NCI-H2227 treated with DMSO at 0.1 percent for 48 hours (cell line): ENCODE results near the gene LSG1.

Source experiments
- DNase-seq: peaks from one replicate; lab custom pipeline; 2025; lab: John Stamatoyannopoulos, UW

The LSG1 gene

GRCh38 chr3:194671900-194672808, at the start of gene LSG1:
Gene LSG1, minus strand, starts transcription at chr3:194672191. Its CDS starts 29 bp downstream, at chr3:194672162.
- peak; percentile 98 for DNase-seq

GRCh38 chr3:194720048-194720447, 48.1 kb upstream of the LSG1 start:
- no peak for DNase-seq

GRCh38 chr3:194718079-194718478, 46.1 kb upstream of the LSG1 start:
- no peak for DNase-seq

- DNase-seq: no peak
Observed at GRCh38 chr3:194715022-194715800, 43.2 kb upstream of the LSG1 start.

GRCh38 chr3:194714564-194714963, 42.6 kb upstream of the LSG1 start:
- DNase-seq: no peak

- DNase-seq: no peak
Observed at GRCh38 chr3:194714137-194714455, 42.1 kb upstream of the LSG1 start.

GRCh38 chr3:194713299-194714136, 41.5 kb upstream of the LSG1 start:
- no peak for DNase-seq

- no peak for DNase-seq
Observed at GRCh38 chr3:194711913-194712312, 39.9 kb upstream of the LSG1 start.

- DNase-seq: no peak
Observed at GRCh38 chr3:194711286-194711685, 39.3 kb upstream of the LSG1 start.

- no peak for DNase-seq
Observed at GRCh38 chr3:194707147-194707540, 35.2 kb upstream of the LSG1 start.

GRCh38 chr3:194705761-194706160, 33.8 kb upstream of the LSG1 start:
- DNase-seq: no peak

- no peak for DNase-seq
Observed at GRCh38 chr3:194705227-194705626, 33.2 kb upstream of the LSG1 start.

GRCh38 chr3:194702545-194702944, 30.6 kb upstream of the LSG1 start:
- peak; percentile 54 for DNase-seq

GRCh38 chr3:194696702-194697101, 24.7 kb upstream of the LSG1 start:
- no peak for DNase-seq

GRCh38 chr3:194691481-194692283, 19.7 kb upstream of the LSG1 start:
- DNase-seq: no peak

- DNase-seq: no peak
Observed at GRCh38 chr3:194690501-194691372, 18.7 kb upstream of the LSG1 start.

GRCh38 chr3:194689493-194689944, 17.5 kb upstream of the LSG1 start:
- DNase-seq: no peak

GRCh38 chr3:194688946-194689345, 17.0 kb upstream of the LSG1 start:
- no peak for DNase-seq

GRCh38 chr3:194688200-194688740, 16.3 kb upstream of the LSG1 start:
- no peak for DNase-seq

- DNase-seq: peak; percentile 72
Observed at GRCh38 chr3:194687638-194688199, 15.7 kb upstream of the LSG1 start.
